Measurements from ENCODE around the gene MTSS2. TPM values are rescaled to one million over a fixed set of nuclear protein-coding genes. Genes with fewer than 3 reads are reported as not detected.

Gene MTSS2
- total RNA-seq, 1 donor from 2014 or later = 102 TPM

DNA sequence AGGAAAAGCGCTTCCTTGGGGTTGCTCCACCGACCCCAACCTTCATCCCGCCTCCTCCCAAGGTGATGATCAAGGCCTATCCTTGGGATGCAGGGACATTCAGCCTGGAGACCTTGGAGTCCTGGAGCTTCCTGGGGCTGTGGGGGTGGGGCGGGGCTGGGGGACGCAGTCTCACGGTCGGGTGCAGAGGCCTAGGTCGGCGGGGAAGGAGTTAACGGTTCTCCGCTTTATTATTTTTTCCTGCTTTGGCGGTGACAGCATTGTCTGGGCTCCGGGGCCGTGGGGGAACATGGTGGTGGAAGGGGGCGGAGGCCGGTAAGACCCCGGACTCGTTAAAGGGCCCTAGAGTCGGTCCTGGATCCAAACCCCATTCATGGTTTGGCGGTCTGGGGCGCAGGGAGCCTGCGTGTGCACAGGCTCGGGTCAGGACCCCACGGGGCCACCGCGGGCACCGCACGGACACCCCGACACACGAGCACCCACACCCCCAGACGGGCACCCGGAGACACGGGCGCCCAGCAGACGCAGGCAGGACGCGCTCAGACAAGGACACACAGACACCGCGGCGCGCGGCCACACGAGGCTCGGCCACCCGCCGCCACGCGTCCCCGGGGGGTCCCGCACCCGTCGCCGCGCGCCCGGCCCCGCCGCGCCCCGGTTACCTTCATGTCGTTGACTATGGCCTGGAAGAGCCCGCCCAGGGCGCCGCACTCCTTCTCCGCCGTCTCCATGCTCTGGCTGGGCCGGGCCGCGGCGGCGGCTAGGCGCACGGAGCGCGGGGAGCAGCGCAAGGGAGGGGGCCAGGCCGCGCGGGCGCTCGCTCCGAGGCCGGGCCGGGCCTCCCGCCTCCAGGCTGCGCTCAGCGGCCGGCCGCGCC, 554 bp downstream of the MTSS2 start:
- H3K4me1 Mint-ChIP-seq = peaks cover 51% of the 10 kb centered on the region
- no peaks in the 10 kb centered on the region for H3K9me3 Mint-ChIP-seq
- no peaks in the 10 kb centered on the region for H3K36me3 Mint-ChIP-seq
- peak overlapping the region; percentile 81 for H3K4me3 Mint-ChIP-seq
- peak overlapping the region; percentile 61 for H3K27ac Mint-ChIP-seq
- DNase-seq (ENCODE audit: low spot score in 2 of 2, unreplicated experiment in 2 of 2) = no peak
- TF ChIP-seq, protein P1, sequence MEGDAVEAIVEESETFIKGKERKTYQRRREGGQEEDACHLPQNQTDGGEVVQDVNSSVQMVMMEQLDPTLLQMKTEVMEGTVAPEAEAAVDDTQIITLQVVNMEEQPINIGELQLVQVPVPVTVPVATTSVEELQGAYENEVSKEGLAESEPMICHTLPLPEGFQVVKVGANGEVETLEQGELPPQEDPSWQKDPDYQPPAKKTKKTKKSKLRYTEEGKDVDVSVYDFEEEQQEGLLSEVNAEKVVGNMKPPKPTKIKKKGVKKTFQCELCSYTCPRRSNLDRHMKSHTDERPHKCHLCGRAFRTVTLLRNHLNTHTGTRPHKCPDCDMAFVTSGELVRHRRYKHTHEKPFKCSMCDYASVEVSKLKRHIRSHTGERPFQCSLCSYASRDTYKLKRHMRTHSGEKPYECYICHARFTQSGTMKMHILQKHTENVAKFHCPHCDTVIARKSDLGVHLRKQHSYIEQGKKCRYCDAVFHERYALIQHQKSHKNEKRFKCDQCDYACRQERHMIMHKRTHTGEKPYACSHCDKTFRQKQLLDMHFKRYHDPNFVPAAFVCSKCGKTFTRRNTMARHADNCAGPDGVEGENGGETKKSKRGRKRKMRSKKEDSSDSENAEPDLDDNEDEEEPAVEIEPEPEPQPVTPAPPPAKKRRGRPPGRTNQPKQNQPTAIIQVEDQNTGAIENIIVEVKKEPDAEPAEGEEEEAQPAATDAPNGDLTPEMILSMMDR (IDR thresholded peaks at IDR 0.05; ENCODE audit: unreplicated experiment) = no peak
- no peaks in the 10 kb centered on the region for H3K27me3 Mint-ChIP-seq (ENCODE audit: low read depth)

DNA sequence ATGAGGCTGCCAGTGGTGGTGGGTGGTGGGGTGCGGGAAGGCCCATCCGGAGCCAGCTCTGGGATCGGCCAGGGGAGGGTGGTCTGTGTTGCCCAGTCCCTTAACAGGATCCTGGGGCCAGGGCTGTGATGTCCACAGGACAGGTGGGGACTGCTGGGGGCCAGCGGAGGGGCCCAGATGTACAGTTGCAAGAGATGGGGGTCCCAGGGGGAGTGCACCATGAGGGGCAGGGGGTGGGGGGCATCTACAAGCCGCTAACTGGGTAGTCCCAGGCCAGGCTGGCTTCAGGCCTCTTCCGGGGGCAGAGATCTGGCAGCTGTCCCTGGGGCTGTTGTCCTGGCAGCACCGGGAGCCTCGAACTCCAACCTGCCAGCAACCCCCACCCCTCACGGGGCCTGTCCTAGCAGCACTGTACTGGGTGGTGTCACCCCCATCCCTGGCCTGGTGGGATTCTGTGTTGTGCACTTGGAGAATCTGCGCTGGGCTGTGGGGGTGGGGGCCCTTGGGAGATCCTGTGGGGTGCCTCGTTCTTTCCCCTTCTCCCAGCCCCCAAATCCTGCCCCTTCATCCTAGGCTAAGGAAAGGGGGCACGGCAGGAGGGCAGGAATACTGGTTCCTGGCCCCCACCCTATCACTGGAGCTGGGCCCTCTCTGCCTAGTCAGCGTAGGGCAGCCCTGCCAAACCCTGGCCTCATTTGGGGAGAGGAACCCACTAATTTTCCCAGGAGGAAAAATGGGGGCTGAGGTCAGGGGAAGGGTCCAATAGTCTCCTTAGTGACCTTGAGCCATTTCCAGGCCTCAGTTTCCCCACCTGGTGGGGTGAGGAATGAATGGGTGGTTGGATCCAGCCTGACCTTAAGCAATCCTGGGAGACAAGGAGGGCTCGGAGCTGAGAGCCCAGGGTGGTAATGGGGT, 1.4 kb downstream of the MTSS2 start:
- Mint-ChIP-seq H3K27me3 (ENCODE audit: low read depth) (no peaks in the 10 kb centered on the region), H3K36me3 (no peaks in the 10 kb centered on the region), H3K27ac (peak overlapping the region; percentile 13), H3K4me3 (peak overlapping the region; percentile 81), H3K9me3 (no peaks in the 10 kb centered on the region), H3K4me1 (peaks cover 51% of the 10 kb centered on the region)
- TF ChIP-seq, protein P1 (IDR thresholded peaks at IDR 0.05; ENCODE audit: unreplicated experiment) = no peak
- DNase-seq (ENCODE audit: low spot score in 2 of 2, unreplicated experiment in 2 of 2) = no peak

DNA sequence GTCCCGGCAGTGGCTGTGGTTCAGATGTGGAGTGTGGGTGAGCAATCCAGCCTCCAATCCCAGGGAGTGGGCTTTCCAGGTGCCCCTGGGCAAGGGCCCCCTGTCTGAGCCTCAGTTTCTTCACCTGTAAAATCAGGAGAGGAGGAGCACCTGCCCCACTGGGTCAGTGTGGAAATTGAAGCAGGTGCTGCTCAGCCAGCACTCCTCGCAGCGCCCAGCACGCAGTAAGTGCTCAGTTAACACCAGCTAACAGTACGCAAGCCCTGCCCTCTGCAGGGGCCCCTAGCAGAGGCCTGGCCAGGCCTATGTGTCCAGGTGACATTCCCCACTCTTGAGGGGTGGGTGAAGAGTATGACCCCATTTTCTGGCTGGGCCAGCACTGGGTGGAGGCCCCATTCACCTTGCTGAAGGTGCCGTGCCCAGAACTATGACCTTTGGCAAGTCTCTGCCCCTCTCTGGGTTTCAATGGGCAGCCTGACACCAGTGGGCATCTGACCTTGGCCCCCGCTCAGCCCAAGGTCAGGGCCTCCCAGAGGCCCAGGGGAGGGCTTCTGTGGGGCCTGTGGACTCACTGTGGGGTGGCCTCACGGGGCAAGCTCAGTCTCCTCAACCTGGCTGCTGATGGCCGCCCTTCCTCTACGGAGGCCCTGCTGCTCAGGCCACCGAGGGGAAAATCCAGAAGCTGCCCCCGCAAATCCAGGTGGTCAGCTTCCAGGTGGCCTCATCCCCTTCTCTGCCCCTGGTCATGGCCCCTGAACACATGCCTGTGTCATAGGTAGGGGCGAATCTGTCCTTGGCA, 2.5 kb downstream of the MTSS2 start:
- Mint-ChIP-seq H3K9me3 (no peaks in the 10 kb centered on the region), H3K27me3 (ENCODE audit: low read depth) (no peaks in the 10 kb centered on the region), H3K36me3 (no peaks in the 10 kb centered on the region), H3K4me3 (peak overlapping the region; percentile 57), H3K4me1 (peaks cover 45% of the 10 kb centered on the region), H3K27ac (no peak overlapping the region)
- TF ChIP-seq, protein P1 (IDR thresholded peaks at IDR 0.05; ENCODE audit: unreplicated experiment) = no peak
- DNase-seq (ENCODE audit: low spot score in 2 of 2, unreplicated experiment in 2 of 2) = no peak

DNA sequence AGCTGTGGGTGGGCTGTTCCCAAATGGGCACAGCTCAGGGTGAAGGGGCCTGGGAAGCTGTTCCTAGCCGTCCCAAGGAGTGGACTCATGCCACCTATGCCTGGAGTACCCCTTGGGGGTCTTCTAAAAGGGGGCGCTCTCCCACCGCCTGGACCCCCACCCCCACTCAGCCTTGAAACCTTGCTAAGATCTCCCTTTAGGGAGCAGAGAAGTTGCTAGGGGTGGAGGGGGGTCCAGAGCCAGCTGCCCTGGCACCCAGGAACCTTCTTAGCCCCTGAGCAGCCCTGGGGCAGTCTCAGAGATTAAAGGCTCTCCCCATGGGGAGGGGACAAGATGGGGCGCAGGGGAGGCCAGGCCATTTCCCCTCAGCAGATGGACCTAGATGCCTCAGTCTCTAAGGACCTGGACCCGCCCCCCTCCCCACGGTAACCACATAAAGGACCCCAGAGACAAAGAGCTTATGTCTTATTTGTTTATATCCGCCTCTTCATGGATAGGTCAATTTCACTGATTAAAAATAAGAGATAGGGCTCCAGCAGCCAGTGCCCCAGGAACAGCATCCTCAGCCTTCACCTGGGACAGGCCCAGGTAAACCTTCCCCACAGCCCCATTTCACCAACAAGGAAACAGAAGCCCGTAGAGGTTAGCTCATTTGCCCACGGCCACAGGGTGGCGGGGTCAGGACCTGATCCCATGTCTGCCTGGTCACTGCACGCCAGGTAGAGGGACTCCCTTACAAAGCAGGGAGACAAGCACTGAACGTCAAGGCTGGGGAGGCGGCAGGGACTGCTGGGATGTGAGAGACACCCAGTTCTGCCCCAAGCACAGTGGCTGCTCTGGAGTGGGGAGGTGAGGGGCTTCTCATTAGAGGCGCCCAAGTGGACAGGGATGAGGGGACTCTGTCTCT, 3.4 kb downstream of the MTSS2 start:
- Mint-ChIP-seq H3K4me3 (peak overlapping the region; percentile 35), H3K9me3 (no peaks in the 10 kb centered on the region), H3K36me3 (peaks cover 2% of the 10 kb centered on the region), H3K27ac (peak overlapping the region; percentile 80), H3K4me1 (peaks cover 37% of the 10 kb centered on the region), H3K27me3 (ENCODE audit: low read depth) (no peaks in the 10 kb centered on the region)
- TF ChIP-seq, protein P1 (IDR thresholded peaks at IDR 0.05; ENCODE audit: unreplicated experiment) = no peak
- no peak for DNase-seq (ENCODE audit: low spot score in 2 of 2, unreplicated experiment in 2 of 2)

Measured in mesothelial cell of epicardium (in vitro differentiated cells).